Activated CD8-positive, alpha-beta T cell treated with anti-CD3 and anti-CD28 coated beads for 36 hours (primary cell): Measurements from ENCODE around the gene ZNF862. TPM values are rescaled to one million over a fixed set of nuclear protein-coding genes. Genes with fewer than 3 reads are reported as not detected.

ENCODE experiments used
- ATAC-seq: fragments of 200-7000 bp; cut with Tn5 transposase; one replicate; pipeline ENCODE4 v1.10.0; 2021; ENCODE audit warnings: mild to moderate bottlenecking, moderate library complexity
- CTCF ChIA-PET: fragments of 350-600 bp; sonication (Branson Sonifier 250); formaldehyde crosslinking; loops from one replicate; lab custom pipeline; 2021; ENCODE audit warnings: antibody characterized with exemption; lab: Charles Lee
- POLR2A ChIA-PET: fragments of 350-600 bp; sonication (Branson Sonifier 250); formaldehyde crosslinking; loops from one replicate; lab custom pipeline; 2021; ENCODE audit warnings: antibody characterized with exemption; lab: Charles Lee
- DNase-seq: peaks from one replicate; pipeline ENCODE4 v3.0.0-alpha.2; 2020
- H3K27ac Mint-ChIP-seq: one replicate; pipeline ENCODE4 v1.8.0; 2021; ENCODE audit warnings: mild to moderate bottlenecking, mixed read lengths
- H3K27me3 Mint-ChIP-seq: one replicate; pipeline ENCODE4 v1.8.0; 2021; ENCODE audit warnings: mixed read lengths
- H3K36me3 Mint-ChIP-seq: one replicate; pipeline ENCODE4 v1.8.0; 2021; ENCODE audit warnings: low read depth, mixed read lengths
- H3K4me1 Mint-ChIP-seq: one replicate; pipeline ENCODE4 v1.8.0; 2021; ENCODE audit warnings: low read depth, mixed read lengths
- H3K4me3 Mint-ChIP-seq: one replicate; pipeline ENCODE4 v1.8.0; 2021; ENCODE audit warnings: mild to moderate bottlenecking, moderate library complexity, mixed read lengths
- H3K9me3 Mint-ChIP-seq: one replicate; pipeline ENCODE4 v1.8.0; 2021; ENCODE audit warnings: mixed read lengths
- intact Hi-C: fragments of 100-400 bp; cut with micrococcal nuclease; formaldehyde crosslinking; loops from one replicate; pipeline ENCODE4 v1.10.0; 2022
- total RNA-seq, 2 experiments: library from RNA; stranded (reverse); gene quantifications; one replicate each; pipeline ENCODE4 v1.2.3, GENCODE V29; 2021
- TF ChIP-seq, protein P1 (sequence below): fragments of 200-600 bp; IDR thresholded peaks from one replicate; pipeline ENCODE4 v1.8.0; 2022; ENCODE audit warnings: antibody characterized with exemption, mild to moderate bottlenecking

Gene ZNF862
- total RNA-seq, 2 experiments from 2014 or later: 11.0 to 12.4 TPM

DNA sequence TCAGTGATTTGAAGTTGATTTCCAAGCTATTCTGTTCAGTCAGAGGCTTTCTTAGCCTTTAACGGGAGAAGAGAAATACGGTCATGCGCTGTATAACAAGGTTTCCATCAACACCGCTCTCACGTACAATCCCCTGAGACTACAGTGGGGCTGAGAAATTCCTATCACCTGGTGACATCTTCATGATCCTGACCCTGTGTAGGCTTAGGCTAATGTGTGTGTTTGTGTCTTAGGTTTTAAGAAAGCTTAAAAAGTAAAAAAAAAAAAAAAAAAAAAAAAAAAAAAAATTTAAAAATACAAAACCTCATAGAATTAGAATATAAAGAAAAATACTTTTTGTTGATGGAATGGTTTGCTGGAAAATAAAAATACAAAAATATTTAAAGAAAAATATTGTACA, 1.8 kb downstream of the ZNF862 start:
- Mint-ChIP-seq H3K27me3 (no peaks in the 10 kb centered on the region), H3K4me1 (peaks cover 35% of the 10 kb centered on the region), H3K27ac (no peak overlapping the region), H3K4me3 (peak overlapping the region; percentile 79), H3K36me3 (no peaks in the 10 kb centered on the region), H3K9me3 (no peaks in the 10 kb centered on the region)
- TF ChIP-seq, protein P1, sequence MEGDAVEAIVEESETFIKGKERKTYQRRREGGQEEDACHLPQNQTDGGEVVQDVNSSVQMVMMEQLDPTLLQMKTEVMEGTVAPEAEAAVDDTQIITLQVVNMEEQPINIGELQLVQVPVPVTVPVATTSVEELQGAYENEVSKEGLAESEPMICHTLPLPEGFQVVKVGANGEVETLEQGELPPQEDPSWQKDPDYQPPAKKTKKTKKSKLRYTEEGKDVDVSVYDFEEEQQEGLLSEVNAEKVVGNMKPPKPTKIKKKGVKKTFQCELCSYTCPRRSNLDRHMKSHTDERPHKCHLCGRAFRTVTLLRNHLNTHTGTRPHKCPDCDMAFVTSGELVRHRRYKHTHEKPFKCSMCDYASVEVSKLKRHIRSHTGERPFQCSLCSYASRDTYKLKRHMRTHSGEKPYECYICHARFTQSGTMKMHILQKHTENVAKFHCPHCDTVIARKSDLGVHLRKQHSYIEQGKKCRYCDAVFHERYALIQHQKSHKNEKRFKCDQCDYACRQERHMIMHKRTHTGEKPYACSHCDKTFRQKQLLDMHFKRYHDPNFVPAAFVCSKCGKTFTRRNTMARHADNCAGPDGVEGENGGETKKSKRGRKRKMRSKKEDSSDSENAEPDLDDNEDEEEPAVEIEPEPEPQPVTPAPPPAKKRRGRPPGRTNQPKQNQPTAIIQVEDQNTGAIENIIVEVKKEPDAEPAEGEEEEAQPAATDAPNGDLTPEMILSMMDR: no peak
- POLR2A ChIA-PET: interaction anchor here (1.0 to 3.3 kb wide), 4 partner anchors 9 to 43 kb away, joined by 3 to 16 read pairs (median 9); no protein-coding TSS in a partner anchor
- DNase-seq (no peak), ATAC-seq (no peak)
- intact Hi-C loops: loop anchor here (2.0 kb wide), 1 partner anchor 33 kb away; the partner anchor contains the start of gene ATP6V0E2
- CTCF ChIA-PET: interaction anchor here (1.4 to 3.1 kb wide), 6 partner anchors 9 to 43 kb away, joined by 4 to 18 read pairs (median 10); no protein-coding TSS in a partner anchor

DNA sequence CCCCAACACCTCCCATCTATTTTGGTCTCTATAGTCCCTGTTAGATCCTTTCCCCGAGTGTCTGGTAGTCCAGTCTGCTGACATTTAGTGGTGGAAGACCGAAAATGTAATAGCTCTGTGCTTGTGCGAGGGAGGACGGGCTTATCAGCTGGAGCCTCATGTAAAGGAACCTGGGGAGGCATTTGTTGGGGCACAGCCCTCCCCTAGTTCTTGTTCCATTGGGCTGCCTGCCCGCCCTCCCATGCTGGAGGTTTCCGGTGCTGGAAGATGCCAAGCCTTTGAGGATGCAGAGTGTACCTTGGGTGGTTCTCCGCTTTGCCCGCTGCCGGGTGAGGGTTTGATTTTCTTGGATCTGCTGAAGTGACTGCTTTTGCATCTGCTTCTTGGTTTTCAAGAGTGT, 5.4 kb downstream of the ZNF862 start:
- no peaks in the 10 kb centered on the region for H3K36me3 Mint-ChIP-seq
- POLR2A ChIA-PET: interaction anchor here (1.0 to 1.2 kb wide), 2 partner anchors 22 to 32 kb away, joined by 3 read pairs; no protein-coding TSS in a partner anchor
- H3K27me3 Mint-ChIP-seq: no peaks in the 10 kb centered on the region
- no peak overlapping the region for H3K4me3 Mint-ChIP-seq
- TF ChIP-seq, protein P1: no peak
- H3K4me1 Mint-ChIP-seq: peaks cover 36% of the 10 kb centered on the region
- no peaks in the 10 kb centered on the region for H3K9me3 Mint-ChIP-seq
- H3K27ac Mint-ChIP-seq: no peak overlapping the region
- CTCF ChIA-PET: no interaction called here
- DNase-seq: no peak
- intact Hi-C loops: no loop called here
- no peak for ATAC-seq

- ChIA-PET POLR2A (interaction anchor here (1.0 to 1.4 kb wide), 3 partner anchors 21 to 31 kb away, joined by 3 read pairs; no protein-coding TSS in a partner anchor), CTCF (no interaction called here)
- Mint-ChIP-seq H3K27me3 (no peaks in the 10 kb centered on the region), H3K4me1 (peaks cover 29% of the 10 kb centered on the region), H3K4me3 (no peak overlapping the region), H3K36me3 (peaks cover 2% of the 10 kb centered on the region), H3K27ac (no peak overlapping the region), H3K9me3 (no peaks in the 10 kb centered on the region)
- DNase-seq (no peak), ATAC-seq (no peak)
- TF ChIP-seq, protein P1: no peak
- intact Hi-C loops: no loop called here
Measured at GRCh38 chr7:149844445-149844844, 6.3 kb downstream of the ZNF862 start.

- no peak overlapping the region for H3K27ac Mint-ChIP-seq
- ChIA-PET POLR2A (interaction anchor here (1.4 kb wide), 1 partner anchor 21 kb away, joined by 3 read pairs; no protein-coding TSS in a partner anchor), CTCF (interaction anchor here (0.5 kb wide), 1 partner anchor 135 kb away, joined by 3 read pairs; no protein-coding TSS in a partner anchor)
- H3K4me1 Mint-ChIP-seq: peaks cover 31% of the 10 kb centered on the region
- H3K27me3 Mint-ChIP-seq: no peaks in the 10 kb centered on the region
- DNase-seq (no peak), ATAC-seq (no peak)
- TF ChIP-seq, protein P1: no peak
- no peaks in the 10 kb centered on the region for H3K9me3 Mint-ChIP-seq
- peaks cover 2% of the 10 kb centered on the region for H3K36me3 Mint-ChIP-seq
- intact Hi-C loops: no loop called here
- no peak overlapping the region for H3K4me3 Mint-ChIP-seq
Measured at GRCh38 chr7:149845257-149845980, 7.2 kb downstream of the ZNF862 start.

- ATAC-seq: no peak
- TF ChIP-seq, protein P1: no peak
- H3K27me3 Mint-ChIP-seq: no peaks in the 10 kb centered on the region
- ChIA-PET CTCF (no interaction called here), POLR2A (interaction anchor here (1.4 kb wide), 1 partner anchor 20 kb away, joined by 3 read pairs; no protein-coding TSS in a partner anchor)
- H3K36me3 Mint-ChIP-seq: peaks cover 2% of the 10 kb centered on the region
- intact Hi-C loops: no loop called here
- DNase-seq: no peak
- H3K4me3 Mint-ChIP-seq: no peak overlapping the region
- peaks cover 32% of the 10 kb centered on the region for H3K4me1 Mint-ChIP-seq
- no peaks in the 10 kb centered on the region for H3K9me3 Mint-ChIP-seq
- H3K27ac Mint-ChIP-seq: no peak overlapping the region
Measured at GRCh38 chr7:149846021-149846420, 7.8 kb downstream of the ZNF862 start.
